ENCODE data around the gene SOX4. TPM values are rescaled to one million over a fixed set of nuclear protein-coding genes. Genes with fewer than 3 reads are reported as not detected.
"Not testable (repeated sequence)": the region's sequence is repeated elsewhere in the genome, so short reads cannot be mapped to it uniquely, and the experiment has no call there.

SOX4 gene
- total RNA-seq (2014; rRNA removed; shearing (Covaris generic)): 19.3 and 26.3 TPM in 2 replicates

DNA sequence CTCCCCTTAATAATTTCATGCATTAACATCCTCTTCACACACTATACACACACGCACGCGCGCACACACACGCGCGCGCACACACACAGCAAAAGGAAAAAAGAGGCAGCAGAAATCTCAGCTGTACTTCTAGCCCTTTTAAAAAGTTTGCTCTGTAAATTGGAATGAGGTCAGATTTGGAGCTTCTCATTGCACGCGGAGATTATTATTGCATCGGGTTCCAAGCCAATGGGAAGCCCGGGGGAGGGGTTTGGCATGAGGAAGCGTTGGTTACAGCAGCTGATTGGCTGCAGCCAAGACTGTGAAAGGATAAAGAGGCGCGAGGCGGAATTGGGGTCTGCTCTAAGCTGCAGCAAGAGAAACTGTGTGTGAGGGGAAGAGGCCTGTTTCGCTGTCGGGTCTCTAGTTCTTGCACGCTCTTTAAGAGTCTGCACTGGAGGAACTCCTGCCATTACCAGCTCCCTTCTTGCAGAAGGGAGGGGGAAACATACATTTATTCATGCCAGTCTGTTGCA is at the start of gene SOX4:
Gene SOX4, plus strand, starts transcription at position 340 of the 515 bp plus-strand sequence. CDS start 784 bp downstream, outside the sequence.
- DNase-seq (ENCODE audit: low read depth): peak; percentile 99

DNA sequence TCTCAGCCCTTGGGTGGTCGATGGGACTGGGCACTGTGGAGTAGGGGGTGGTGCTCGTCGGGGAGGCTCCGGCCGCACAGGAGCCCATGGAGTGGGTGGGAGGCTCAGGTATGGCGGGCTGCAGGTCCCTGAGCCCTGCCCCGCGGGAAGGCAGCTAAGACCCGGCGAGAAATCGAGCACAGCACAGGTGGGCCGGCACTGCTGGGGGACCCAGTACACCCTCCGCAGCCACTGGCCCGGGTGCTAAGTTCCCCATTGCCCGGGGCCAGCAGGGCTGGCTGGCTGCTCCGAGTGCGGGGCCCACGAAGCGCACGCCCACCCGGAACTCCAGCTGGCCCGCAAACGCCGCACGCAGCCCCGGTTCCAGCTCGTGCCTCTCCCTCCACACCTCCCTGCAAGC is 41.3 kb upstream of the SOX4 start:
- not testable (repeated sequence) for DNase-seq (ENCODE audit: low read depth)

DNA sequence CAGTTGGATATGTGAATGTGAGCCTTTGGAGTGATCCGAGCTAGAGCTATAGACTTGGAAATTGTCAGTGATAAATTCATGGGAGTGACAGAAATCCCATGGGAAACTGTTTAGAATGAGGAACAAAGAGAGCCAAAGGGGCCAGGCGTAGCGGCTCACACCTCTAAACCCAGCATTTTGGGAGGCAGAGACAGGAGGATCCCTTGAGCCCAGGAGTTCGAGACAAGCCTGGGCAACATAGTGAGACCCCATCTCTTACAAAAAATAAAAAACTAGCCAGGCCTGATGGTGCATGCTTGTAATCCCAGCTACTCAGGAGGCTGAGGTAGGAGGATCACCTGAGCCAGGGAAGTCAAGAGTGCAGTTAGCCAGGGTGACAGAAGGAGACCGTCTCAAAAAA is 39.3 kb upstream of the SOX4 start:
- no peak for DNase-seq (ENCODE audit: low read depth)

DNA sequence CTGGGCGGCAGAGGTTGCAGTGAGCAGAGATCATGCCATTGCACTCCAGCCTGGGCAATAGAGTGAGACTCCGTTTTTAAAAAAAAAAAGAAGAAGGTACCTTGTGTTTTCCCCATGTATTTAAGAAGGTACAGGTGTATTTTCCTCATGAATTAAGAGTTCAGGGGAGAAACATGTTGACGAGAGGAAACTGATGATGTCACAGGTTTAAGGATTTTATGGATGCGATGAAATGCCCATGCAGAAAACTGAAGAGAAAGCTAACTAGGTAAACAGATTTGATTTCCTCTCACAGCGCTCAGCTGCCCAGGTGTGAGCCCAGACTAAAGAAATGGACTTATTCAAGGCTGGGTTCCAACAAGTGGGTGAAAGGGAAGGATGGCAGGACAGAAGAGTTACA is 38.4 kb upstream of the SOX4 start:
- no peak for DNase-seq (ENCODE audit: low read depth)

DNA sequence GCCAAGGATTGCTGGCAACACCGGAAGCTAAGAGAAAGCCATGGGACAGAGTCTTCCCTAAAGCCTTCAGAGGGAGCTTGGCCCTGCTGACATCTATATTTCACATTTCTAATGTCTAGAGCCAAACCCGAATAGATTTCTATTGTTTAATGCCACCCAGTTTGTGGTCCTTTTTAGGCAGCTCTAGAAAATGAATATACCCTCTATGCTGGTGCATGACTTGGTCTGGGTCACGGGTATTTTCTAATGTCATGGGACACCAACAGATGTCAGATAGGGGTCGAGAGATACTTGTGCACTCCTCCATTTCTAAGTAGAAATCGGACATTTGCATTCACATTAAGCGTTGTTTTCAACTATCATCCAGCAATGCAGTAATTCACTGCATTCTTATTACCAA is 37.0 kb upstream of the SOX4 start:
- DNase-seq (ENCODE audit: low read depth): no peak

DNA sequence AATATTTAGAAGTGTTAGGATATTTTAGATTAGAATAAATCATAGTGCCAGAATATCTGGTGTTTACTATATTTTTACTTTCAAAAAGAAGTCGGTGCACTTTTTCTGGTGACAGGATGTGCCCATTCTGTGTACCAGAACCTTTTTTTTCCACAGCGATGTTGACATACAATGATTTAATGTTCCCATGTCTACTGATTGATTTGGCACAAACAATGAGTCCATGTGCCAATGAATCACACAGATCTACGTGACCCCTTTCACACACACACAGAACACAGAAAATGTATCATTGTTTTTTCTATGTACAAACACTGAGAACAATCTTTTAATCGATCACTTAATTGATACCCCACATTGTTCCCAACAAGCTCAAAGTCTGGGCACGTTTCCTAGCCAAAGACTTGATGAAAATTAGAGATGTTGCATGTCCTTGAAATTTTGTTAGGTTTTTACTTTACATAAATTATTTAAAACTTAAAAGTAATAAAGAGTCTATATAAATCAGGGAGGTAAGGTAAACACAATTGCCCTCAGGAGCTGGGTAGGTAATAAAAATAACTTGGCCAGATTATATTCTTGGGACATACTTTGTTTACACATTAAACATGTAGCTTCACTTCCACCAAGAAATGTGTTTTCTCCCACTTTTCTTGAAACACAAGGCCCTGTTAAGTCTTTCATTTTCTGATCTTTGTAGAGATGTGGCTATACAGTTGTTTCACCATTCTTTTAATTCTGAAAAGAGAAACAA is 36.4 kb upstream of the SOX4 start:
- DNase-seq (ENCODE audit: low read depth): peak; percentile 27

DNA sequence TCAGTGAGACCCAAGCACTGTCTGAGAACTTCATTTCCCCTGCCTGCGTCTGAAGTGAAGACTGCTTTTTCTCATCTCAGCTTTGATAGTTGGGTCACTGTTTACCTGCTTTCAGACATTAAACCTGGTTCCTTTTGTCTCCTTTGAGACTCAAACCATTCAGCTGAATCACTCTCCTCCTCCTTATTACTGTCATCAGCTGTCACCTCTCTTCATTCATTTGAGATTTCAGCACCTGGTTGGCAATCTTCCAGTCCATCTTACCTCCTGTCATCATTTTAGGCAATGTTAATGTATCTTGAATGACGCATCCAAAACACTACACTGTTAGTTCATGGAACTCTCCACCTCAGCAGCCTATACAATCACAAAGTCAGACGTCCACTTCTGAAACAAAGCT is 34.3 kb upstream of the SOX4 start:
- no peak for DNase-seq (ENCODE audit: low read depth)

DNA sequence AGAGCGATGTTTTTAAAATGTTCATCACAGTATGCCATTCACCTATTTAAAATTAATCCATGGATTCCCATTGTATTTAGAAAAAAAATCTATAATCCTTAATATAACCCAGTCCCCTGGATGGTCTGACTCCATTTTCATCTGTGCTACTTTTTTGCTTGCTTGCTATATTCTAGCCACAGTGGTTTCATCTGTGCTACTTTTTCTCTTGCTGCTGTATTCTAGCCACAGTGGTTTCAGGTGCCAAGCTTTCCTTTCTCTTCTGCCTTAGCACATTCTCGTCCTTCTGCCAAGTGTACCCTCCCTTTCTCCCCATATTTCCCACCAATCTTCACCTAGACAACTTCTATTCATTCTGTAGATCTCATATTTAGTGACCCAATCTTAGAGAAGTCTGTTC is 33.3 kb upstream of the SOX4 start:
- DNase-seq (ENCODE audit: low read depth): no peak

DNA sequence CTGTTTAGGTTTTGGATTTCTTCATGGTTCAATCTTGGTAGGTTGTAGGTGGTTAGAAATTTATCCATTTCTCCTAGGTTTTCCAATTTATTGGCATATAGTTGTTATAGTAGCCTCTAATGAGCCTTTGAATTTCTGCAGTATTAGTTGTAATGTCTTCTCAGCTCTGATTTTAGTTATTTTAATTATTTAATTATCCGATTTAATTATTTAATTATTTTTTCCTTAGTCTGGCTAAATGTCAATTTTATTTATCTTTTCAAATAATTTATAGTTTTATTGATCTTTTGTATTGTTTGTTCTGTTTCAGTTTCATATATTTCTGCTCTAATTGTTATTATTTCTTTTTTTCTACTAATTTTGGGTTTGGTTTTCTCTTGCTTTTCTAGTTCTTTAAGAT is 28.1 kb upstream of the SOX4 start:
- DNase-seq (ENCODE audit: low read depth): no peak

DNA sequence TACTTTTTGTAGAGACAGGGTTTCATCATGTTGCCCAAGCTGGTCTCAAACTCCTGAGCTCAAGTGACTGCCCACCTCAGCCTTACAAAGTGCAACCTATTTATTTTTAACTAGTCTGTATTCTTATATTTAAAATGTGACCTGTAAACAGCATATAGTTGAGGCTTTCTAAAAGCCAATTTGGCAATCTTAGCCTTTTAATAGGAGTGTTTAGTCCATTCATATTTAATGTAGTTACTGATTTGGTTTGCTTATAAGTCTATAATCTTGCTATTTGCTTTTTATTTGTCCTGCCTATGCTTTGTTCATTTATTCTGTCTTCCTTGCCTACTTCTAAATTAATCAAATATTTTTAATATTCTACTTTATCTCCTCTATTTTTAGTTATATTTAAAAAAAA is 15.0 kb upstream of the SOX4 start:
- DNase-seq (ENCODE audit: low read depth): no peak

DNA sequence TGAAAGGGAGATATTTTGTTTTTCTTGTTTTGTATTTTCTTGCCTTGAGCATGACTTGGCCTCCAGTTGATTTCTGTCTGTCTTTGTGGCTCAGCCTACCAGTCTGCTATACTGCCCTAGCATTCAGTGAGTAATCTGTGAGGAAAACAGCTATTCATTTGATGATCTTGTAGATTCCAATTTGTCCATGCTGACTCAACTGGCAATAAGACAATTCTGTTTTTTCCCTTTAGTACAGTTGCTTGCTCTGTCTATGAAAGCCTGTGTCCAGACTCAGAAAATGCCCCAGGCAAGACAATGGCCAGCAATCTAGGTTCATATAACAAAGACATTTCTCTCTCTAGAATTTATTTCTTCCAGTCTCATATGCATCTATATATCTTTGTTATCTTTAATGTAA is 10.9 kb upstream of the SOX4 start:
- DNase-seq (ENCODE audit: low read depth): peak; percentile 78

DNA sequence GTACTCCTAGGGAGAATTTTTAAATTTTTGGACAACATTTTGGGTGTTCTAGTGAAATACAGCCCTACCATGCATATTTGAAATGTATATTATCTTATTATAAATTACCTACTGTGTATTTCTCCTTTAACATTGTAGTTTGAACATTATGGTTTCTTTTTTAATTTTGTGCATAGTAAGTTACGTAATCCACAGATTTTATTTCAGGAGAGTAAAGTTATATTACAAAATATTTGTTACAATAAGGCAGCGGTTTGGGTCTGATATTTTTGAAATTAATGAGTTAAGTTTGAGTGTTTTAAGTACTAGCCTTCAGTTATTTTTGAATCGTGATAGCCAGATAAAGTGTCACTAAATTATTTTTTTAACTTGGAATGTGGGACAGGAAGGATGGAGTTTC is 7.3 kb upstream of the SOX4 start:
- DNase-seq (ENCODE audit: low read depth): no peak

DNA sequence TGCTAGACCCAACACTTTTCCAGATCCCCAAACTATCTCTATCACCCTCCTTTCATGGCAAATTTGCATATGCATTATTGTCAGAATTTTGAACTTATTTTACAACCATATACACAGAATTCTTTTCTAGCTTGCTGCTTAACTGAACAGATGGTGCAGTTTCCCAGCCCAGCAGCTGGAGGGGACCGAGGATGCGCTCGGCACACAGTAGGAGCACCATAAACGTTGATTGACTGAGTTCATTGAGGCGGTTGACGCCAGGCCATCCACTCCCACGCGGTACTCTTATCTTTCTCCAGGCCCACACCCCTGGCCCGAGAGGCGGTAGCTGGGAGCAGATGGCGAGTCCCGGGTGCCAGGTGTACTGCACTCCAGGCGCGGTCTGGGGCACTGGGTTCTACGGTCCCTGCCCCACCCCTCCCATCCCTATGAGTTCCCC is 6.8 kb upstream of the SOX4 start:
- DNase-seq (ENCODE audit: low read depth): no peak

DNA sequence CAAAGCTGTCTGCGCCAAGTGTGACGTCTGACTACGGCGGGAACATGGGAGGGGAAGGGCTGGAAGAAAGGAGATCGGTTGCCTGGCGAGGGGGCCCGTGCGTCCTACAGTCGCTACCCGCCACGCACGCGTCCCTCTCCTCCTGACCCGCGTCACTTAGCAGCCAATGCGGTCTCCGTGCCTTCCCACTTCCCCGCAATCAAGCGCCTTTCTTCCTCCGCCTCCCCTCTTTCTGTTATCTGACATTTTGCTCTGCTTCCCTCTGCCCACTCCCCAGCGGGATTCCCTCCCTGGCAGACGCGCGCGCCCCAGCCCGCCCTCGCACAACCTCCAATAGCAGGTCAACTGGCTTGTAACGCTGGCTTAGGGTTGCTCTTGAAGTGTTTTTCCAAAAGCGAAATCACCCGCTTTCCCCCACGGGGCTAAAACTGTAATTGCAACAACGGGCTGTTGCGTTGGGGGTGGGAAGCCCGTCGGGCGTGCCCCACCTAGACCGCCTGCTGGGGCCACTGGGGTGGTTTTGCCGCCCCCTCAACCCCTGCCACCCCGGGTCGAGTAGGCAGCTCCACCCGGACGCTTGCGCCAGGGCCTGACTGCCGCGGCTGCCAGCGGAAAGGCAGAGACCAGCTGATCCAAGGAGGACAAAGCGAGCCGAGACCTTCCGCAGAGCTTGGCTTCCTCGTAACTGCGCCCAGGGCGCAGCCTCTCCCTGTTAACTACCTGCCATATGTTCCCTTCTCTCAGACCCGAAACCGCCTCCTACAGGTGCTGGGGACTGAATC is 6.2 kb upstream of the SOX4 start:
- peak; percentile 76 for DNase-seq (ENCODE audit: low read depth)

DNA sequence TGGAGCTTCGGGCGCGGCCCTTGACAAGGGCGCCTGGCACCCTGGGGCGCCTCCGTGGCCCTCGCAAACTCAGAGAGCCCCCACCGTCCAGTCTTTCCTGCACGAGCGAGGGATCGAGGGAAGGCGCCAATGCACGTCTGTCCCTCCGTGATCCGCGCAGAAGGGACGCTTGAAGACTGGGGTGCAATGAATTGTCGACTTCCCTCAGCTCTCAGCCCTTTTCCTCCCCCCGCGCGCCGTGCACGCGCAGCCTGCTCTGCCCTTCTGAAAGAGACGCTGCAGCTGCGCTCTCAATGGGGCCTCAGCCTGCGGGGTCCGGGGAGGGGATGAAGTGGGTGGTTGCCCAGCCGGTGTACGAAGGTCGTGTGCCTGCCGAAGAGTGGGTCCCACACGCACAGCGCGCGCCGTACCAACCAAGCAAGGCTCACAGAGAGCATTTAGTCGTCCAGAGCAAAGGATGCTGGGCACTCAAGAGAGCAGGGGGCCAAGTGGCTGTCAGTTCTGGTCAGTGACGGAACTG is 5.5 kb upstream of the SOX4 start:
- peak; percentile 76 for DNase-seq (ENCODE audit: low read depth)

DNA sequence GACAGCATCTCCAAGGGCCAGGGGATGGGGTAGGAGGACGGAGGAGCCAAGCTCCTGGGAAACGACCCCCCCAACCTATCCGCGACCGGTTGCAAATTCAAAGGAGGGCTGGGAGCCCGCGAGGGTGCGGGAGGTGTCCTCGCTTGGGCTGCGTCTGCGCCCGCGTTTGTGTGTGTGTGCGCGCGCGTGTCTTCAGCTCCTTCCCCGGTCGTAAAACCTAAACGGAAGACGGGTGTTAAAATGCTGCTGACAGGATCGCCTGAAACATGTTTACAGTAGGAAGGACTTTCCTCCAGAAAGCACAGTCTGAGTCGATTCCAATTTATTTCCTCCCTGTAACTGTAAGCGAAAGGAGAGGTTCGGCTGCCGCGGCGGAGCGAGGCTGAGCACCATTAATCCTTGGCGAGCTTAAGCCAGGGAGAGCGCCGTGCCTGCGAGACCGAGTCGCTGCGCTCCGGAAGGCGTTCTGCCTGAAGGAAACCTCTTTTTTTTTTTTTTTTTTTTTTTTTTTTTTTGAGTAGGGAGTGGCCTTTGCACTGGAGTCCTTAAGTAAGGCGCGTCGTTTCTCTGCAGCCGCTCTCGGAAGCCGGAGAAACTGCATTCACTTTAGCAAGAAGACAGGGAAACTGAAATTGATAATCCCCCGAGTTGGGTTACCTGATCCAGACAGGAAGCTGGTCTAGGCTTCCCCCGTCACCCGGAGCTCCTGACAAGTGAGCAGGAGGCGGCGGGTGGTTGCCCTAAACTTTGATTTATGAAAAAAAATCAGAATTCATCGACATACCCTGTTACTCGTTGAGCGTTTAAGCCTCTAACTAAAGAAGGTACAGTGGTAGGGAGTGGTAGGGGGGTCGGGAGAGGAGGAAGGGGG is 4.8 kb upstream of the SOX4 start:
- peak; percentile 88 for DNase-seq (ENCODE audit: low read depth)

DNA sequence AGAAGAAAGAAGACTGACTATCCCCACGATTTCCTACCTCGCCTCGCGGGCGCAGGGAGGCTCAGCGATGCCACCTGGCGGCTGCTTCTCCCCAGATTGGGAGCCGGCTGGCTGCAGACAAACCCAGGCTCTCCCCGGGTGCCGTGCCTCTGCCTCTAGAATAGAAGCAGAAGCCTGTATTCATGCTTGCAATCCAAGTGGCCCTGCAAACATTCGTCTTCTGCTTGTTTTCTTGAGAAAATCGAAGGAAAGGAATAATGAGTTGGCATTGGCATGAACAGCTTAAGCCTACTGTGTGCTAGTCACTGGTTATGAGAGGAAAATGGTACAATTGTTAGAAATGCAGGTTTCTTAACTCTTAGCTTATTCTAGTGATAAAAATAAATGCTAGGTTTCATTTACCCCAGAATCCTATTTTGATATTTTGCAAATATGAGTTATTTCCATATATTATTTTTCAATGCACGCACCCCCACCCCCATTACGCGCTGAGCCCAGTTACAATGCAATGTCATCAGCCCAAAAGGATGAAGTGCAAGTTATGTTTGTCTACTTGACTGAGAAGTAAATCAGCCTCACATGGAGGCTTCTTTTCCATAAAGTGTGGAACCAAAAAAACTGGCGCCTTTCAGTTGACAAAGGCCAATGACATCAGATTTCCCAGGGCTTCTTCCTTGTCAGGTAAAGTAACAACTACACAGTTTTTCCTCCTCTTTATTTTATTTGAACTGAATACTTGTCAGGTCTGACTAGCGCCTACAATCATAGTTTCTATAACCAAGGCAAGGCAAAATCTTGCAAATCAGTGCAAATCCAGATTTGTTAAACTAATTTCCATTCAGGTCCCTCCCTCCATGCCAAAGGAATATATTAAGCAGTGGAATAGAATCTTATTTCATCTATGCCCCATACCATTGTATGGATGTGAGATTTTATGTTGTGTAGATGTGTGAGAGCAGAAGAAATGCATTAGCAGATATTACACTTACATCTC is 3.9 kb upstream of the SOX4 start:
- peak; percentile 85 for DNase-seq (ENCODE audit: low read depth)

DNA sequence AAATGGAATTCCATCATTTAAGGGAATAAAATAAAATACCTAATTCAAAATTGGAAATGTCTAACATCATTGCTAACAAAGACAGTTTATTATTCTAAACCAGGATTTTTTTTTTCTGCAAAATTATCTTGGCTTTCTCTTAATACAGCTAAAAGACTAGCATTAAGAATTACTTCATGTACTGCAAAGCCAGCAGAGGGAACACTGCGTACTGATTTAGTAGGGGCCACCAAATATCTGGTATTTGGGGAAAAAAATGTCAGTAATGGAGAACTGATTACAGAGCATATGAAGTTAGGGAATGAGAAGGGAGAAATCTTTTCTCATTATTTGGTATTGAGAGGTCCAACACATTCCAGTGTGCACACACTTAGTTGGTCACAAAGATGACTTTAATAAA is 3.2 kb upstream of the SOX4 start:
- DNase-seq (ENCODE audit: low read depth): no peak

DNA sequence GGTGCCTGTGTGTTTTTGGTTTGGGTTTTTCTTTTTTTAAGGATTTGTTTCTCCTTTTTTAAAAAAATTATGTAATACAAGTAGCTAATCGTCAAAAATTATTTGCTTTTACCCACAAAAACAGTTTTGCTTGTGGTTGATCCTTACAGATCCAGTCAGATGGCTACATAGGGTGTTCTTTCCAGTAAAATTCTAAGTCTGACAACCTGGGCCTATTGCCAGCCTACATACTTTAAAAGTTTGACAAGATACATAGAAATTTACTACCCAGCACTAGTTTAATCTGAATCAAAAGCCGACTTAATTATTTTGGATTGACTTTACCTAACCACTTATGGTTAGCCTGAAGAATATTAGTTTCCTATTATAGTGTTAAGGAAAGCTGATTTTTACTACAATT is 2.1 kb upstream of the SOX4 start:
- no peak for DNase-seq (ENCODE audit: low read depth)

DNA sequence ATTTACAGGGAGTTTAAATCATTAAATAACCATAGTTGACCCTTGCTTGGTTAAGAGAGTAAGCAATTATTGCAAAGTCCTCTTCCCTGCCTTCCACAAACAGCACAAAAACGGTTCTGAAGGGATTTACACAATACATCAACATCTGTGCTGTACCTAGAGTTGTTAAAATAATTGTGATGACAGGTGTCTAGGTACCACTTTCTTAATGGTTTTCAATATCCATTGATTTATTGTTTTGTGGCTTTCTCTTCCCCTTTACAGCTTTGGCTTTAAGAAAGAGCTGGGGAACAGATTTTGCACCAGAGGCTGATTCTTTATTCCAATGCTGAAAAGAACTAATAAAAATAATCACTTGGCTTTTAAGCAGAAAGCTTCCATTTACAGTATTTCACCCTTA is 598 bp upstream of the SOX4 start:
- no peak for DNase-seq (ENCODE audit: low read depth)
